ENCODE data around the gene KIF25.

Gene KIF25

DNA sequence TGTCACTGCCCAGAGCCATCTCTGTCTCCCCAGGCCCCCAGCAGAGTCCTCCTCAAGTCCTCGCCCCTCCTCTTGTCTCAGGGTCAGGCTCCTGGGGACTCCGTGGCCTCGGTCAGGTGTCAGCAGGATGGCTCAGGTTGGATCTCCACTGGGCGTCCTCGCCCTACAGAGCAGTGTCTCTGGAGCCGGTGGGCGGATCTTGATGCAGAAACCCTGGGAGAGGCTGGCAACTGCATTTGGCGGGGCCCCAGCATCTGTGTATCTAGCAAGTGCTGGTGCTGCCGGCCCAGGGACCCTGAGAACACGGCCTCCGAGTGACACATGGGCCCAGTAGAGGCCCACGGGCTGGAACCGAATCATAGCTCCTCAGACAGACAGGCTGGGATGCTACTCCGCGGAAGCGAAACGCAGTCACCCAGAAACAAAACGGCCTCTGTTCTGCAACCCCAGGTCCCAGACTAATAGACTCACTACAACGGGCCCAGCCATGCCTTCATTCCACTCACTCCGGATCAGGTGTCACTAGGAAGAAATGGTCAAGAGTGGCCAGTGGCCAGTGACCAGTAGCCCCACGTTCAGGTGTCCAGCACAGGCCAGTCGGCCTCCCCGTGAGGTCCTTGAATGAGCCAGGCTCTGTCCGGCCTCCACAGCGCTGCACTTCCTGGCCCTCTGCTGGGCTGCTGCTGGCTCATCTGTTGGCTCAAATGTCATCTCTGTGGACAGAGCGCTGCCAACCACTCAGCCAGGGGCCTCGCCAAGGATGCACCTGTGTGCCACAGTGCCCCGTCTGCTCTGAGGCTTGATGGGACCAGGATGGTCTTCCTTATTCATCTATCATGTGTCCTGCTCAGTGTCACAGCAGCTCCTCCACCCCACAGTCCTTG is 94.2 kb downstream of the KIF25 start:
- no peak for DNase-seq

GRCh38 chr6:168092541-168092940 is 95.1 kb downstream of the KIF25 start:
- no peak for DNase-seq

DNA sequence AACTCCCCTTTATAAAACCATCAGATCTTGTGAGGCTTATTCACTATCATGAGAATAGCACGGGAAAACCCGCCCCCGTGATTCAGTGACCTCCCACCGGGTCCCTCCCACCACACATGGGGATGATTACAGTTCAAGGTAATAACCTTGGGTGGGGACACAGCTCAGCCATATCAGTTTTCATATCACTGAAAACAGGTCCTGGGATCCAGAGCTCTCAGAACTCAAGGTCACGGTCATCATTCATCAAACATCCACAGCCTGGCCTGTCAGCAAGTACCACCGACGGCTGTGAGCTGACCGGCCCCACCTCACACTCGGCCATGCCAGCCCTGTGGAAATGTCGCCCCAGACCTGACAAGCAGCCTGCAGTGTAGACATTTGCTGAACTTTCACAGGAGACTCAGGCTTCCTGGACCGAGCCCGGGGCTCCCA is 95.6 kb downstream of the KIF25 start:
- no peak for DNase-seq

DNA sequence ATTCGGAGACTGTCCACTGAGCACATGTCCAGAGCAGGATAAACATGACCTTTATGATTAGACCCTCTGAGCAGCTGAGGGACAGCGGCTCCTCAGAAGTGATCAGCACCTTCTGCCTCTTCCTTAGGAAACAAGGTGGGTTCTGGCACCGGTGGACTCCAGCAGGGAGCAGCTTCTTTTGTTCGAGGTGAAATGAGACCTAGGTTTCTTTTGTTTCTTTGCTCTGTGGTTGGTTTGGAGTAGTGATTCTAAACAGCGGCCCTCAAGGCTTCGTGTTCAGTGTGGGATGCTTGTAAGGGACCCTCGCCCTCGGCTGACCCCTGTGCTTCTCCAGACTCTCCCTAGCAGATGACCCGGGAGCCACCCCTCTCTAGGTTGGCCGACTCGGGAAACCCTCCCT is 96.2 kb downstream of the KIF25 start:
- DNase-seq, result no peak
